Spleen (tissue), 7 donors: ENCODE results near the gene CPE.
"Not testable (repeated sequence)": the region's sequence is repeated elsewhere in the genome, so short reads cannot be mapped to it uniquely, and the experiment has no call there.

Experiments used
- CTCF ChIP-seq, 11 experiments: fragments of 200-600 bp in 7 of 11; fragments of 450-650 bp in 4 of 11; sonication (generic) in 4 of 11; IDR thresholded peaks in 8 of 11; conservative IDR thresholded peaks in 3 of 11; 1 replicate in 7 of 11; 2 replicates in 4 of 11; pipeline versions ENCODE4 v1.4.0 to v1.8.0; 2016 to 2021; ENCODE audit warnings: antibody characterized with exemption in 11 of 11, inconsistent platforms in 4 of 11, mild to moderate bottlenecking in 1 of 11
- POLR2A ChIP-seq, 3 donors: fragments of 450-650 bp; IDR thresholded peaks; one replicate each; pipeline ENCODE4 v1.5.1; 2017; ENCODE audit warnings: antibody characterized with exemption in 3 of 3, mild to moderate bottlenecking in 1 of 3
- donor health status: DM: no; HTN: no; CAD: no; lungs with moderate emphysema.
- donor health status: DM: no; HTN: no; CAD: no.
- donor health status: DM: no; HTN: no; CAD: no.

GRCh38 chr4:165492583-165492982 lies 113.8 kb downstream of the CPE start:
- not testable (repeated sequence) for TF ChIP-seq POLR2A (IDR thresholded peaks at IDR 0.05); CTCF (IDR thresholded peaks at IDR 0.05 in 8 of 11, conservative IDR thresholded peaks at IDR 0.05 in 3 of 11)
